AG09319 (cell line): ENCODE results near the gene HMGB1.

Experiments
- DNase-seq: peaks from one replicate; pipeline ENCODE4 v3.0.0-alpha.2; 2010; ENCODE audit warnings: low read depth; ENCODE audit errors: extremely low read depth
- TF ChIP-seq, protein P1 (sequence below): IDR thresholded peaks from 2 replicates; pipeline ENCODE4 v1.5.1; 2011; ENCODE audit warnings: low read depth, mild to moderate bottlenecking, inconsistent platforms, low read length, moderate library complexity

Gene HMGB1

DNA sequence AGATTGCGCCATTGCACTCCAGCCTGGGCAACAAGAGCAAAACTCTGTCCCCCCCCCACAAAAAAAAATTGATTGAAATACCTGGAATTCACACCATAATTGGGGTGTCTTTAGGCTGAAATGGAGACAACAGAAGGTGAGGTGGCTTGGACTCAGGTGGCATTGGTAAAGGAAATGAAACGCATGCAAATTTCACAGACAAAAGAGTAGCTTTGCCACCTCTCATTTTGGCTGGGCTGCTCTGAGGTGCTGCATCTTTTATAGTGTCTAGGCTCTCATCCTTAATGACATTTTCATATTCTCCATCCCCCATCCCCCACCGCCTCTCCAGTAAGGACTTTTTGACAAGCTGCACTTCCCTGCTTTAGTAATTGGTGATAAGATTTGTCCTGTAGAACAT lies 36.5 kb downstream of the HMGB1 start:
- TF ChIP-seq, protein P1, sequence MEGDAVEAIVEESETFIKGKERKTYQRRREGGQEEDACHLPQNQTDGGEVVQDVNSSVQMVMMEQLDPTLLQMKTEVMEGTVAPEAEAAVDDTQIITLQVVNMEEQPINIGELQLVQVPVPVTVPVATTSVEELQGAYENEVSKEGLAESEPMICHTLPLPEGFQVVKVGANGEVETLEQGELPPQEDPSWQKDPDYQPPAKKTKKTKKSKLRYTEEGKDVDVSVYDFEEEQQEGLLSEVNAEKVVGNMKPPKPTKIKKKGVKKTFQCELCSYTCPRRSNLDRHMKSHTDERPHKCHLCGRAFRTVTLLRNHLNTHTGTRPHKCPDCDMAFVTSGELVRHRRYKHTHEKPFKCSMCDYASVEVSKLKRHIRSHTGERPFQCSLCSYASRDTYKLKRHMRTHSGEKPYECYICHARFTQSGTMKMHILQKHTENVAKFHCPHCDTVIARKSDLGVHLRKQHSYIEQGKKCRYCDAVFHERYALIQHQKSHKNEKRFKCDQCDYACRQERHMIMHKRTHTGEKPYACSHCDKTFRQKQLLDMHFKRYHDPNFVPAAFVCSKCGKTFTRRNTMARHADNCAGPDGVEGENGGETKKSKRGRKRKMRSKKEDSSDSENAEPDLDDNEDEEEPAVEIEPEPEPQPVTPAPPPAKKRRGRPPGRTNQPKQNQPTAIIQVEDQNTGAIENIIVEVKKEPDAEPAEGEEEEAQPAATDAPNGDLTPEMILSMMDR: no peak
- no peak for DNase-seq

DNA sequence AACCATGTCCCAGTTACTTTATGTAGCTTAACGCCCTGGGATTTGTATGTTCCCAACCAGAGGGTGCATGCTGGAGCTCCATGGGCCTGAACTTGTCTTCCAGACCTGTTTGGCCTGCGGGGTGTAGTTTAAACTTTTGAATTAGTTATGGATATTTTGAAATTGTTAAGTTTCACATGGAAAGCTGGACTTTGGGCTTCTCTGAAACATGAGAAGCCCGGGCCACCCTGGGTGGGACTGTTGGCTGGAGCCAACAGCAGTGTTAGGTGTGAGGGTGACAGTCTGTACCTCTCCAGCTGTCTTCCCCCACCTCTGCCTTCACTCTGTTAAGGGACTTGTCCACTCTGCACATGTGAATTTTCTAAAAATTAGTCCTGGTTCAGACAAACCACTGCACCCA lies 41.8 kb downstream of the HMGB1 start:
- TF ChIP-seq, protein P1: no peak
- no peak for DNase-seq

DNA sequence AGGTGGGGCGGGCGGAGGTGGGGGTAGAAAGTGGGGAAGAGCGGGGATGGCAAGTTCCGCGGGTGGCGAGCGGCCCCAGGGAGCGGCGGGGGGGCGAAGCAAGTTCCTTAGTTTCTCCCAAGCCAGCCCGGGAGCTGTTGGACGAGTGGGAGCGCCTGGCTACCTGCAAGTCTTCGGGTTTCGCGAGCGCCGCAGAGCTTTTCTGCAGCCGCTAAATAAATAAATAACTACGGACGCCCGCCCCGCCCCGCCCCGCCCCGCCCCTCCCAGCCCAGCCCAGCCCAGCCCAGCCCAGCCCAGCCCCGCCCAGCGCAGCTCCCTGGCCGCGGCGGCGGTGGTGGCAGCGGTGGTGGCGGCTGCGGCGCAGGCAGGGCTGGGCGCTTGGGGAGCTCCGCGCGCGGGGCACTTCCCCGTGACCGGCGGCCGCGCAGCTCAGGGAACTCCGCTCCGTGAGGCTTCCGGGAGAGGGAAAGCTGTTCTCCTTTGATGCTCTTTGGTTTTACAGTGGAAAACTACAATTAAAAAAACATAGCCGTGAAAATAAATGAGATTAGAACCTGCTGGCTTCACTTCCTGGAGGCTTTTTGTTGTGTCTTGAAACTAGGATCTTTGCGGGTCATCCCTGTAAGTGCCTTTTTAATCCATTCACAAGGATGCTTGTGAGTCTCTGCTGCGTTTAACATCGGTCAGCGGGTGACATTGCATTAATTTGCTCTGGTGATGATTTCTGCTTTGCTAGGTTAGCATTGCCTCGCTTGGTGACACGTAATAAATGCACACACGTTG lies 43.5 kb downstream of the HMGB1 start, which contains the start of gene UBE2L5:
UBE2L5 (plus strand) TSS at position 440 of the 786 bp plus-strand sequence. CDS start 5,498 bp downstream, outside the sequence.
- TF ChIP-seq, protein P1: no peak
- no peak for DNase-seq

DNA sequence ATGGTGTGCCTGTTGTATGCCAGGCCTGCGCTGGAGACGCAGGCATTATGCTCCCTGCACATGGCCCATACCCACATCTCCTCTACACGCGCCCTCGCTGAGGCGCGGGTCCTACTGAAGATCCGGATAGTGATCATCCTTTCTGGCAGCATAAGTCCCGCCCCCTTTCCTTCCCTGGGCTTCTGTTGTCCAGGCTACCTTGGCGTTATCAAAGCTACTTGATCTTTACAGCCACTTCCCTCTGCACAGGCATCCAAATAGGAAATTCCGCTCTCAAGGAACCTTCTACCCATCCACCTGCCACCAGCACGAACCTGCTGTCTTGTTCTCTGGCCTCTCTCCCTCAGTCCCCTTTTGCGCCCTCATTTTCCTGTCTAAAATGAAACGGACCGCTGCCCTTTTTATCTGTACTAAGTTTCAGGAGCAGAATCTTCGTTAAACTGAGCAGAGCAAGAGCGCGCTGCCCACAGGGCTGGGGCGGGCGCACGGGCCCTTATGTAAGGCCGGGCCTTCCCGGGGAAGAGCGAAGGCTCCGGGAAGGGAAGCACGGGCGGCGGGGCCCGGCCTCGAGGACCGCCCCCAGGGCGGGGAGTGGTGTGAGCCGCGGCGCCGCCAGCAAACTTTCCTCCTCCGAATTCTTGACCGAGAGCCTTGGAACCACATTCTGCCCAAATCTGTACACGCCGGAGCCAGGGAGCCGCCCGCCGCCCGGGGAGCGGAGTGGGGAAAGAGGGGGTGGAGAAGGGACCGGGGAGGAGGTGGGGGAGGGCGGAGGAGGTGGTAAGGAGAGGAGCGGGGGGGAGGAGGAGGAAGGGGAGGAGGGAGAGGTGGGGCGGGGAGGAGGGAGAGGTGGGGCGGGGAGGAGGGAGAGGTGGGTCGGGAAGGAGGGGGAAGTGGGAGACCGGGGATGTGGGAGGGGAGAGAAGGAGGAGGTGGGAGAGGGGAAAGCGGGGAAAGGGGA lies 44.4 kb downstream of the HMGB1 start:
- TF ChIP-seq, protein P1: no peak

DNA sequence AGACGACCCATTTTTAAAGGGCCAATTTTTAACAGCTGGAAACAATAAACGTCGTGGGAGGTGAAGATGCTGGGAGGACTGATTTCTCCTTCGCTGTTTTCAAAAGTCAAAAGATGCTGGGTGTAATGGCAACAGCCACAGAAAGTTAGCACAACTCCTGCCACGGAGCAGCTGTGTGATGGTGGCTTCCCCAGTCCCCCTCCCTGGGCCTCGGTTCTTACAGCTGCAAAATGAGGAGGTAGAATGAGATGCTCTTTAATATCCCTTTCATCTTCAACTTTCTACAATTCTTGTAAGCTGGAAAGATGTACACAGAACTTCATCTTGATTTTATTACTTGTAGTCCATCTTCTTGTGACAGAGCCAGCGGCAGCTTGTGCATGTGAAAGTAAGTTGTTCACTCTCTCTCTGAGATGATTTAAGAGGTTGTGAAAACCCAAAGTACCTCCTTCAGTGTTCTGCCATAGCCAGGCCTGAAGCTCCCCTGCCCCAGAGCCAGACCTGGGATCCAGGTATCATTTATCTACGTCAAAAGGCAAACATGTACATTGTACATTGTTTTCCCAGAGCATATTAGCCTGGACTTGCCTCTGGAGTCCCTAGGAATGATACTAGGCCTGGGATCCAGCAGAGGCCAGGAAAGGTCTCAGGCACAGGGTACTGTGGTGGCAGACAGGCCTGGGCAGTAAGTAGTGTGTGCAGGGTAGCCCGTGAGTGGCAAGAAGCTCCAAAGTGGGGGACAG lies 46.8 kb downstream of the HMGB1 start:
- DNase-seq: no peak
- TF ChIP-seq, protein P1: no peak

More for the DNA sequence above, 44.4 kb downstream of the HMGB1 start:
- DNase-seq: peak; percentile 72

DNA sequence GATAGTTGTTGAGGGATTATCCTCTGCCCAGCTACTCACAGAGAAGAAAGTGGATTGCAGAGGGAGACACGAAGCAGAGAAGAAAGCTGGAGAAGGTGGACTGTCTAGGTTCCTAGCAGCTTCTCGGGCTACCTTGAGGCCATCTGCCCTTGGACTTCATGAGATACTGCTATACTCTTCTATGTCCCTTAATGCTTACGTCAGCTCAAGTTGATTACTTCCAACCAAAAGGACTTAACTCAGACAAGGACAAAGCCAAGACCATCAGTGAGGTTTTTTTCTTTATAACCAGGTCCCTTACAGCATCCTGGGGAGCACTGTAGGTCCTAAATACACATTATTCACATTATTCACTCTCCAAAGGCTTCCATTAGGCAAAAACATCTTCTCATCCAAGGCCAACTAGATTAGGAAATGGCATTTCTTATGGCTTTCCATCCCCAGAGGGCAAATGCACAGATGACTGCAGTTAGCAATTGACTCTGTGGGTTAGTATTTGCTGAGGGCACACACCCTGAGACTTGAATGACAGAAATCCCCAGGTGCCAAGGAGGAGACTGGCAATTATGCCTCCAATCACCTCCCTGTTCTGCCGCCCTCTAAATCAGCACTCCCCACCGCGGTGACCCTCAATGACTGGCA lies 47.5 kb downstream of the HMGB1 start:
- no peak for DNase-seq
- TF ChIP-seq, protein P1: no peak
